GM12878 (cell line): ENCODE results near the gene VPS29. TPM values are rescaled to one million over a fixed set of nuclear protein-coding genes. Genes with fewer than 3 reads are reported as not detected.

Experiments
- ATF2 ChIP-seq: IDR thresholded peaks from 2 replicates; pipeline ENCODE4 v1.6.1; 2012; ENCODE audit warnings: low read length, inconsistent platforms
- E2F4 ChIP-seq: IDR thresholded peaks from 2 replicates; pipeline ENCODE4 v1.6.1; 2012; ENCODE audit warnings: low read depth, low read length, improper control_type of control experiment
- HDGF ChIP-seq: fragments of 450-650 bp; IDR thresholded peaks from 2 replicates; pipeline ENCODE4 v1.6.1; 2016; ENCODE audit warnings: antibody characterized with exemption
- JUNB ChIP-seq: IDR thresholded peaks from 2 replicates; pipeline ENCODE4 v1.6.1; 2016; ENCODE audit warnings: antibody characterized with exemption, mild to moderate bottlenecking
- KAT2A ChIP-seq: conservative IDR thresholded peaks from 2 replicates; pipeline ENCODE4 v1.6.1; 2011; ENCODE audit warnings: low read depth, low read length; ENCODE audit not compliant: control insufficient read depth
- MEF2A ChIP-seq: IDR thresholded peaks from 2 replicates; pipeline ENCODE4 v1.6.1; 2011; ENCODE audit warnings: low read depth, mild to moderate bottlenecking, low read length, moderate library complexity; ENCODE audit not compliant: insufficient read depth
- NFIC ChIP-seq: IDR thresholded peaks from 2 replicates; pipeline ENCODE4 v1.6.1; 2012; ENCODE audit warnings: low read depth, mild to moderate bottlenecking, inconsistent platforms, low read length, moderate library complexity
- SMAD1 ChIP-seq: fragments of 450-650 bp; IDR thresholded peaks from 2 replicates; pipeline ENCODE4 v1.6.1; 2018; ENCODE audit warnings: mild to moderate bottlenecking, low read depth; ENCODE audit not compliant: partially characterized antibody
- polyA plus RNA-seq, 11 experiments: library from polyadenylated mRNA; depleted of rRNA in 4 of 11; unstranded in 6 of 11; stranded (reverse) in 5 of 11; fragments of >200 nt; fragmentation: Nextera tagmentation in 4 of 11; fragmentation: Illumina TruSeq in 1 of 11; extraction: Ambion mirVana in 4 of 11; extraction: Trizol in 1 of 11; gene quantifications; 1 replicate in 1 of 11; 2 replicates in 10 of 11; pipeline versions ENCODE4 v1.2.1 to v1.2.3, GENCODE V29; 2011 to 2016; ENCODE audit warnings: inconsistent platforms in 2 of 11, missing spikeins in 2 of 11, low read depth in 1 of 11
- total RNA-seq, 4 experiments: library from RNA; depleted of rRNA in 3 of 4; stranded (reverse); fragments of >200 nt in 3 of 4; fragmentation: Illumina TruSeq in 1 of 4; extraction: Trizol in 1 of 4; gene quantifications; 2 replicates each; pipeline versions ENCODE4 v1.2.1 to v1.2.3, GENCODE V29; 2013 to 2021
- TF ChIP-seq, protein P1 (sequence below): IDR thresholded peaks from 2 replicates; pipeline ENCODE4 v1.6.1; 2012; ENCODE audit warnings: mild to moderate bottlenecking, low read depth, low read length

Gene VPS29
- total and polyA plus RNA-seq, 10 of the 15 experiments (the other 5 are each of a cell fraction or from before 2014, with no cell fraction given), result 65.3 to 405 (median 206) TPM

GRCh38 chr12:110467847-110468213, 34.1 kb downstream of the VPS29 start (continued):
- TF ChIP-seq, protein P1, sequence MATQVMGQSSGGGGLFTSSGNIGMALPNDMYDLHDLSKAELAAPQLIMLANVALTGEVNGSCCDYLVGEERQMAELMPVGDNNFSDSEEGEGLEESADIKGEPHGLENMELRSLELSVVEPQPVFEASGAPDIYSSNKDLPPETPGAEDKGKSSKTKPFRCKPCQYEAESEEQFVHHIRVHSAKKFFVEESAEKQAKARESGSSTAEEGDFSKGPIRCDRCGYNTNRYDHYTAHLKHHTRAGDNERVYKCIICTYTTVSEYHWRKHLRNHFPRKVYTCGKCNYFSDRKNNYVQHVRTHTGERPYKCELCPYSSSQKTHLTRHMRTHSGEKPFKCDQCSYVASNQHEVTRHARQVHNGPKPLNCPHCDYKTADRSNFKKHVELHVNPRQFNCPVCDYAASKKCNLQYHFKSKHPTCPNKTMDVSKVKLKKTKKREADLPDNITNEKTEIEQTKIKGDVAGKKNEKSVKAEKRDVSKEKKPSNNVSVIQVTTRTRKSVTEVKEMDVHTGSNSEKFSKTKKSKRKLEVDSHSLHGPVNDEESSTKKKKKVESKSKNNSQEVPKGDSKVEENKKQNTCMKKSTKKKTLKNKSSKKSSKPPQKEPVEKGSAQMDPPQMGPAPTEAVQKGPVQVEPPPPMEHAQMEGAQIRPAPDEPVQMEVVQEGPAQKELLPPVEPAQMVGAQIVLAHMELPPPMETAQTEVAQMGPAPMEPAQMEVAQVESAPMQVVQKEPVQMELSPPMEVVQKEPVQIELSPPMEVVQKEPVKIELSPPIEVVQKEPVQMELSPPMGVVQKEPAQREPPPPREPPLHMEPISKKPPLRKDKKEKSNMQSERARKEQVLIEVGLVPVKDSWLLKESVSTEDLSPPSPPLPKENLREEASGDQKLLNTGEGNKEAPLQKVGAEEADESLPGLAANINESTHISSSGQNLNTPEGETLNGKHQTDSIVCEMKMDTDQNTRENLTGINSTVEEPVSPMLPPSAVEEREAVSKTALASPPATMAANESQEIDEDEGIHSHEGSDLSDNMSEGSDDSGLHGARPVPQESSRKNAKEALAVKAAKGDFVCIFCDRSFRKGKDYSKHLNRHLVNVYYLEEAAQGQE, result no peak
- TF ChIP-seq HDGF (no peak), KAT2A (no peak), JUNB (no peak), ATF2 (no peak), MEF2A (no peak), SMAD1 (no peak), E2F4 (no peak), NFIC (no peak)
- TF ChIP-seq, all 136 proteins: peak for 6
